HFFc6 (cell line): ENCODE results near the gene NOTUM. TPM values are rescaled to one million over a fixed set of nuclear protein-coding genes. Genes with fewer than 3 reads are reported as not detected.

Experiments used
- DNase-seq: peaks from one replicate; pipeline ENCODE4 v3.0.0-alpha.2; 2018
- H3K27ac Mint-ChIP-seq: 2 replicates; pipeline ENCODE4 v1.8.0; 2020; ENCODE audit warnings: mild to moderate bottlenecking, mixed read lengths
- H3K27me3 Mint-ChIP-seq: 2 replicates; pipeline ENCODE4 v1.8.0; 2021; ENCODE audit warnings: mild to moderate bottlenecking, moderate library complexity, mixed read lengths; ENCODE audit not compliant: insufficient read depth
- H3K36me3 Mint-ChIP-seq: 2 replicates; pipeline ENCODE4 v1.8.0; 2021; ENCODE audit warnings: low read depth, mixed read lengths
- H3K4me1 Mint-ChIP-seq: 2 replicates; pipeline ENCODE4 v1.8.0; 2020; ENCODE audit warnings: low read depth, mixed read lengths
- H3K4me3 Mint-ChIP-seq: 2 replicates; pipeline ENCODE4 v1.8.0; 2020; ENCODE audit warnings: mild to moderate bottlenecking, moderate library complexity, mixed read lengths
- H3K9me3 Mint-ChIP-seq: 2 replicates; pipeline ENCODE4 v1.8.0; 2020; ENCODE audit warnings: mild to moderate bottlenecking, mixed read lengths
- CTCF ChIP-seq: fragments of 200-600 bp; sonication (generic); IDR thresholded peaks from 2 replicates; pipeline ENCODE4 v1.5.0; 2021; ENCODE audit warnings: antibody characterized with exemption, mild to moderate bottlenecking
- total RNA-seq, 6 experiments: library from RNA; stranded (reverse); fragmentation: NEBNext Ultra II Directional; extraction: Animal tissue kit (Norgen Biotek cat#: 25700); gene quantifications; 2 replicates in 1 of 6; 3 replicates in 5 of 6; pipeline ENCODE4 v1.2.3, GENCODE V29; 2021

The NOTUM gene
- total RNA-seq, 6 experiments from 2014 or later = 0.10 to 0.14 TPM; not detected in 4

- Mint-ChIP-seq H3K27me3 (peaks cover 2% of the 10 kb centered on the region; the same call in 1 of the 2 replicates), H3K27ac (peak within 1 kb of the TSS; percentile 96), H3K4me1 (peaks cover 27% of the 10 kb centered on the region), H3K9me3 (peaks cover 15% of the 10 kb centered on the region), H3K36me3 (peaks cover 15% of the 10 kb centered on the region), H3K4me3 (peak within 1 kb of the TSS; percentile 93)
- peak; percentile 84 for DNase-seq
- TF ChIP-seq CTCF = no peak
Measured at GRCh38 chr17:81977211-81977808, 16.3 kb upstream of the NOTUM start, which contains the start of gene ASPSCR1. ASPSCR1 (plus strand) TSS chr17:81977629; CDS start chr17:81977647, 18 bp downstream.

GRCh38 chr17:81976332-81977210 is 15.6 kb upstream of the NOTUM start:
- no peak for TF ChIP-seq CTCF

GRCh38 chr17:81973432-81973831 is 12.4 kb upstream of the NOTUM start:
- H3K9me3 Mint-ChIP-seq = peaks cover 16% of the 10 kb centered on the region
- TF ChIP-seq CTCF = no peak

More at GRCh38 chr17:81976332-81977210, 15.6 kb upstream of the NOTUM start:
- no peak for DNase-seq
- Mint-ChIP-seq H3K27ac (peak overlapping the region; percentile 96), H3K4me3 (peak overlapping the region; percentile 93), H3K36me3 (peaks cover 15% of the 10 kb centered on the region), H3K4me1 (peaks cover 27% of the 10 kb centered on the region), H3K27me3 (peaks cover 2% of the 10 kb centered on the region; the same call in 1 of the 2 replicates), H3K9me3 (peaks cover 16% of the 10 kb centered on the region)

GRCh38 chr17:81968850-81969812 is 8.1 kb upstream of the NOTUM start:
- no peak overlapping the region for H3K27ac Mint-ChIP-seq
- H3K27me3 Mint-ChIP-seq = peaks cover 2% of the 10 kb centered on the region
- DNase-seq = no peak
- H3K9me3 Mint-ChIP-seq = peaks cover 12% of the 10 kb centered on the region
- H3K36me3 Mint-ChIP-seq = no peaks in the 10 kb centered on the region
- no peak for TF ChIP-seq CTCF
- H3K4me1 Mint-ChIP-seq = peaks cover 6% of the 10 kb centered on the region; the same call in 1 of the 2 replicates
- H3K4me3 Mint-ChIP-seq = no peak overlapping the region

More at GRCh38 chr17:81973432-81973831, 12.4 kb upstream of the NOTUM start:
- DNase-seq = no peak
- Mint-ChIP-seq H3K36me3 (no peaks in the 10 kb centered on the region), H3K4me3 (no peak overlapping the region), H3K27me3 (peaks cover 4% of the 10 kb centered on the region; the same call in 1 of the 2 replicates), H3K4me1 (peaks cover 9% of the 10 kb centered on the region), H3K27ac (no peak overlapping the region)

- peaks cover 10% of the 10 kb centered on the region for H3K9me3 Mint-ChIP-seq
- DNase-seq = no peak
- H3K4me3 Mint-ChIP-seq = peak overlapping the region; percentile 60; the same call in 1 of the 2 replicates
- no peaks in the 10 kb centered on the region for H3K36me3 Mint-ChIP-seq
- H3K27me3 Mint-ChIP-seq = peaks cover 2% of the 10 kb centered on the region
- peaks cover 6% of the 10 kb centered on the region; the same call in 1 of the 2 replicates for H3K4me1 Mint-ChIP-seq
- no peak for TF ChIP-seq CTCF
- H3K27ac Mint-ChIP-seq = no peak overlapping the region
Measured at GRCh38 chr17:81968396-81968745, 7.4 kb upstream of the NOTUM start.
